ENCODE measurements around the gene RAPGEF1.

RAPGEF1 gene

DNA sequence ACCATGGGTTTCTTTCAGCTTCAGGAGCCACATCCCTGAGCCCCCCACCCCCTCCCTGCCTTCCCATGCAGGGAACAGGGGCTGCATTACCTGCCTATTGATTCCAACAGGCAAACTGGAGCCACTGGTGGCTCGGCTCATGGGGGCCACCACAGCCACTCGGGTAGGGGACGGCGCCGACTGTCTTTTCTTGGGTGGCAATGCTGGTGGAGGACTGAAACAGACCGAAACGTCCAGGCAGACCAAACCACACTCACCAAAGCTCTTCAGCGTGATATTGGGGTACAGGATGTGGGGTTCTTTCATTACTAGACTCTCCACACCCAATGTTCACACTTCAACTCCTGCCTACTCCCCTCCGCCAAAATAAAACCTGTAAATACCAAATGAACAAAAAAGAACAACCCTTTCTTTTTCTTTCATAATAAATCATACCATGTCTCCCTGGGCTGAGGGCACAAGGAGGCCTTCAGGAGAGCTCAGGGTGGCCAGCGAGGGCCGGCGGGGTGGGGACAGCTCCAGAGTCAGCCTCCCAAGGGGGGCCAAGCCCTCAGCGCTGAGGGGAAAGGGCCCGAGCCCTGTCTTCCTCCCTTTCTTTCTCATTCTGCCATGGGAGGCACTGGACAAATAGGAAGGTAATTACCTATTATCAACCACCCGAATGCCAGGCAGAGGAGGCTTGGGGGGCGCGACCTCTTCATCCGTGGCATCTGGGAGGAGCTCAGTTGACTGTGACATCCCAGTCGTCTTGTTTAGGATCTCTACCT is 111.2 kb downstream of the RAPGEF1 start:
- H3K27ac ChIP-seq (ENCODE audit: low read length), result no peak overlapping the region
- no peaks in the 10 kb centered on the region for H3K27me3 ChIP-seq (replicated peaks; ENCODE audit: insufficient read depth, low read length)
- H3F3A ChIP-seq (ENCODE audit: insufficient read depth, low read length), result no peaks in the 10 kb centered on the region
- no peaks in the 10 kb centered on the region for H4K20me1 ChIP-seq (ENCODE audit: insufficient read depth, low read length)
- no peak overlapping the region for H3K4me2 ChIP-seq (ENCODE audit: low read depth, low read length)
- H3K36me3 ChIP-seq (replicated peaks; ENCODE audit: insufficient read depth, low read length), result peaks cover 3% of the 10 kb centered on the region
- no peak overlapping the region for H3K4me3 ChIP-seq (ENCODE audit: low read length)
- no peaks in the 10 kb centered on the region for H3K4me1 ChIP-seq (ENCODE audit: low read length)
- H3K9me2 ChIP-seq (replicated peaks; ENCODE audit: insufficient read depth, low read length), result no peaks in the 10 kb centered on the region
- DNase-seq, result no peak
- H3K9ac ChIP-seq (ENCODE audit: low read length), result no peak overlapping the region
- H3K79me2 ChIP-seq (ENCODE audit: low read length), result peaks cover 46% of the 10 kb centered on the region
- TF ChIP-seq EZH2 (optimal IDR thresholded peaks at IDR 0.05; ENCODE audit: low read depth, low read length) (no peak), EZH2phosphoT487 (IDR thresholded peaks at IDR 0.05; ENCODE audit: low read length) (no peak)
- TF ChIP-seq, protein P1, sequence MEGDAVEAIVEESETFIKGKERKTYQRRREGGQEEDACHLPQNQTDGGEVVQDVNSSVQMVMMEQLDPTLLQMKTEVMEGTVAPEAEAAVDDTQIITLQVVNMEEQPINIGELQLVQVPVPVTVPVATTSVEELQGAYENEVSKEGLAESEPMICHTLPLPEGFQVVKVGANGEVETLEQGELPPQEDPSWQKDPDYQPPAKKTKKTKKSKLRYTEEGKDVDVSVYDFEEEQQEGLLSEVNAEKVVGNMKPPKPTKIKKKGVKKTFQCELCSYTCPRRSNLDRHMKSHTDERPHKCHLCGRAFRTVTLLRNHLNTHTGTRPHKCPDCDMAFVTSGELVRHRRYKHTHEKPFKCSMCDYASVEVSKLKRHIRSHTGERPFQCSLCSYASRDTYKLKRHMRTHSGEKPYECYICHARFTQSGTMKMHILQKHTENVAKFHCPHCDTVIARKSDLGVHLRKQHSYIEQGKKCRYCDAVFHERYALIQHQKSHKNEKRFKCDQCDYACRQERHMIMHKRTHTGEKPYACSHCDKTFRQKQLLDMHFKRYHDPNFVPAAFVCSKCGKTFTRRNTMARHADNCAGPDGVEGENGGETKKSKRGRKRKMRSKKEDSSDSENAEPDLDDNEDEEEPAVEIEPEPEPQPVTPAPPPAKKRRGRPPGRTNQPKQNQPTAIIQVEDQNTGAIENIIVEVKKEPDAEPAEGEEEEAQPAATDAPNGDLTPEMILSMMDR (IDR thresholded peaks at IDR 0.05; ENCODE audit: low read length), result no peak
- no peaks in the 10 kb centered on the region for H3K9me3 ChIP-seq (replicated peaks; ENCODE audit: insufficient read depth, low read length)
- H2AFZ ChIP-seq (ENCODE audit: low read length), result no peak overlapping the region

DNA sequence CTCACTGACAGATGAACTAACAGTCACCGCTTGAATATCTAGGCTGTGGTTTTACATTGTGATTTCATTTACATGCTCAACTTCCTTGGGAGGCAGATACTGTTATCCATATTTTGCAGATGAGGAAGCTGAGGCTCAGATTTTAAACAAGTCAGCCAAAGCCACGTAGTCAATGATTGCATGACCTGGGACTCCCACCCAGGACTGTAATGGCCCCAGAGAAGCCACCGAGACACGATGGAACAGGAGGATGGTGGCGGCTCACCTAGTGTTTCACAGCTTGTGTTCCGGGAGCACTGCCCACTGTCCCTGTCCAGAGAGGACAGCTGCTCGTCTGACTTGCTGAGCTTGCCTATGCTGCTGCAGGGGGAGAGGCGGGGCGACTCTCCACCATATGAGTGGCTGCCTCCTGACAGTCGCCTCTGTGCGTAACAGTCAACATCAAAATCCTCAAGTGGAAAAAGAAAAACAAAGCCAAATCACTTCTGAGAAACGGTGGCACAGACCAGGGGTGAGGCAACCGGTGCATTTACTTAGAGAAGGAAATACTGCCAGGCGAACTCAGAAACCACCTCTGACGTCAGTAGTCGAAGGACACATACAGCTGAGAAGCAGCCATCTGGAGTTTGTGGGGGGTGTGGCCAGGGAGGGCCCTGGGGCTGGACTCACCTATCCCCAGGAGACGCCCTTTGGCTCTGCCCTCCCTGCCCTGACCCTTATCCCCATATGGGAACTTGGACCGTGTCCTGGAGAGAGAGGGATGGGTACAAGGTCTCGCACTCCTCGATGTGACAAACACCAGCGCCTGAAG is 112.0 kb downstream of the RAPGEF1 start:
- TF ChIP-seq EZH2 (optimal IDR thresholded peaks at IDR 0.05; ENCODE audit: low read depth, low read length), result no peak
- TF ChIP-seq, protein P1 (IDR thresholded peaks at IDR 0.05; ENCODE audit: low read length), result no peak
- TF ChIP-seq EZH2phosphoT487 (IDR thresholded peaks at IDR 0.05; ENCODE audit: low read length), result no peak
- H3K79me2 ChIP-seq (ENCODE audit: low read length), result peaks cover 38% of the 10 kb centered on the region
- no peaks in the 10 kb centered on the region for H4K20me1 ChIP-seq (ENCODE audit: insufficient read depth, low read length)
- no peaks in the 10 kb centered on the region for H3K9me3 ChIP-seq (replicated peaks; ENCODE audit: insufficient read depth, low read length)
- H2AFZ ChIP-seq (ENCODE audit: low read length), result no peak overlapping the region
- H3F3A ChIP-seq (ENCODE audit: insufficient read depth, low read length), result no peaks in the 10 kb centered on the region
- no peaks in the 10 kb centered on the region for H3K27me3 ChIP-seq (replicated peaks; ENCODE audit: insufficient read depth, low read length)
- no peak overlapping the region for H3K9ac ChIP-seq (ENCODE audit: low read length)
- H3K4me1 ChIP-seq (ENCODE audit: low read length), result no peaks in the 10 kb centered on the region
- DNase-seq, result no peak
- no peaks in the 10 kb centered on the region for H3K9me2 ChIP-seq (replicated peaks; ENCODE audit: insufficient read depth, low read length)
- no peak overlapping the region for H3K4me3 ChIP-seq (ENCODE audit: low read length)
- H3K27ac ChIP-seq (ENCODE audit: low read length), result no peak overlapping the region
- peaks cover 2% of the 10 kb centered on the region for H3K36me3 ChIP-seq (replicated peaks; ENCODE audit: insufficient read depth, low read length)
- no peak overlapping the region for H3K4me2 ChIP-seq (ENCODE audit: low read depth, low read length)

DNA sequence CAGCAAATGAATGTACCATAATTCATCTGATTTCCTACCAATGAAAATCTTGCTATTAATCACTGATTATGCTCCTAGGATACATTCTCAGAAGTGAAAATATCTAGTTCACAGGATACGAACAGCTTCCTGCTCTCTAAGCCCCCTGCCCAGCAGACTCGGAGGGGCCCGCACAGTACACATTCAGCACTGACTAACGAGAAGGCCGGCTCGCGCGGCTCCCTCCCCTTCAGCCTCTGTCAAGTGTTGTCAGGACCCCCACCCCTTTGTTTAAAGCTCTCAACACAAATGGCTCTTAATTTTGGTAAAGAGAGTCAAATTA is 112.6 kb downstream of the RAPGEF1 start:
- Histone ChIP-seq H4K20me1 (ENCODE audit: insufficient read depth, low read length) (no peaks in the 10 kb centered on the region), H2AFZ (ENCODE audit: low read length) (no peak overlapping the region), H3K4me1 (ENCODE audit: low read length) (no peaks in the 10 kb centered on the region), H3K79me2 (ENCODE audit: low read length) (peaks cover 32% of the 10 kb centered on the region), H3F3A (ENCODE audit: insufficient read depth, low read length) (no peaks in the 10 kb centered on the region), H3K4me3 (ENCODE audit: low read length) (no peak overlapping the region), H3K4me2 (ENCODE audit: low read depth, low read length) (no peak overlapping the region), H3K27me3 (replicated peaks; ENCODE audit: insufficient read depth, low read length) (no peaks in the 10 kb centered on the region), H3K27ac (ENCODE audit: low read length) (no peak overlapping the region), H3K36me3 (replicated peaks; ENCODE audit: insufficient read depth, low read length) (peaks cover 2% of the 10 kb centered on the region), H3K9ac (ENCODE audit: low read length) (no peak overlapping the region), H3K9me2 (replicated peaks; ENCODE audit: insufficient read depth, low read length) (no peaks in the 10 kb centered on the region), H3K9me3 (replicated peaks; ENCODE audit: insufficient read depth, low read length) (no peaks in the 10 kb centered on the region)
- DNase-seq, result no peak
- TF ChIP-seq EZH2phosphoT487 (IDR thresholded peaks at IDR 0.05; ENCODE audit: low read length), result no peak
- TF ChIP-seq EZH2 (optimal IDR thresholded peaks at IDR 0.05; ENCODE audit: low read depth, low read length), result no peak
- TF ChIP-seq, protein P1 (IDR thresholded peaks at IDR 0.05; ENCODE audit: low read length), result no peak
